ENCODE measurements around the gene MED27.
A peak's percentile ranks its signal among the peaks of the same experiment; 100 is the strongest.

Gene MED27

GRCh38 chr9:132020820-132021510 lies 58.7 kb downstream of the MED27 start:
- no peak overlapping the region for H3K4me3 ChIP-seq (replicated peaks; ENCODE audit: low read depth, low read length)
- no peak for DNase-seq (ENCODE audit: low read depth)
- TF ChIP-seq CTCF (IDR thresholded peaks at IDR 0.05; ENCODE audit: low read length, missing control alignments) = no peak

- no peak for TF ChIP-seq CTCF (IDR thresholded peaks at IDR 0.05; ENCODE audit: low read length, missing control alignments)
- no peak overlapping the region for H3K4me3 ChIP-seq (replicated peaks; ENCODE audit: low read depth, low read length)
- no peak for DNase-seq (ENCODE audit: low read depth)
Observed at GRCh38 chr9:132020272-132020671, 59.4 kb downstream of the MED27 start.

- no peak for DNase-seq (ENCODE audit: low read depth)
- no peak for TF ChIP-seq CTCF (IDR thresholded peaks at IDR 0.05; ENCODE audit: low read length, missing control alignments)
- H3K4me3 ChIP-seq (replicated peaks; ENCODE audit: low read depth, low read length) = no peak overlapping the region
Observed at GRCh38 chr9:132019702-132020101, 60.0 kb downstream of the MED27 start.

GRCh38 chr9:132018957-132019405 lies 60.7 kb downstream of the MED27 start:
- no peak overlapping the region for H3K4me3 ChIP-seq (replicated peaks; ENCODE audit: low read depth, low read length)
- DNase-seq (ENCODE audit: low read depth) = peak; percentile 21
- no peak for TF ChIP-seq CTCF (IDR thresholded peaks at IDR 0.05; ENCODE audit: low read length, missing control alignments)

GRCh38 chr9:132016456-132016855 lies 63.2 kb downstream of the MED27 start:
- DNase-seq (ENCODE audit: low read depth) = no peak
- TF ChIP-seq CTCF (IDR thresholded peaks at IDR 0.05; ENCODE audit: low read length, missing control alignments) = no peak
- H3K4me3 ChIP-seq (replicated peaks; ENCODE audit: low read depth, low read length) = no peak overlapping the region

- DNase-seq (ENCODE audit: low read depth) = no peak
- no peak overlapping the region for H3K4me3 ChIP-seq (replicated peaks; ENCODE audit: low read depth, low read length)
- TF ChIP-seq CTCF (IDR thresholded peaks at IDR 0.05; ENCODE audit: low read length, missing control alignments) = no peak
Observed at GRCh38 chr9:132015866-132016265, 63.8 kb downstream of the MED27 start.

- DNase-seq (ENCODE audit: low read depth) = peak; percentile 32
- no peak overlapping the region for H3K4me3 ChIP-seq (replicated peaks; ENCODE audit: low read depth, low read length)
- TF ChIP-seq CTCF (IDR thresholded peaks at IDR 0.05; ENCODE audit: low read length, missing control alignments) = no peak
Observed at GRCh38 chr9:132014218-132014805, 65.4 kb downstream of the MED27 start.

All from fibroblast of pulmonary artery (primary cell).